NCI-H82 treated with DMSO at 0.1 percent for 48 hours (cell line): Measurements from ENCODE around the gene SMARCB1.
"Not testable (repeated sequence)": the region's sequence is repeated elsewhere in the genome, so short reads cannot be mapped to it uniquely, and the experiment has no call there.

Experiments used
- DNase-seq: peaks from one replicate; lab custom pipeline; 2025; ENCODE audit not compliant: unreplicated experiment; lab: John Stamatoyannopoulos, UW

SMARCB1 gene

GRCh38 chr22:23841736-23842445 lies 55.1 kb downstream of the SMARCB1 start:
- DNase-seq = no peak

DNA sequence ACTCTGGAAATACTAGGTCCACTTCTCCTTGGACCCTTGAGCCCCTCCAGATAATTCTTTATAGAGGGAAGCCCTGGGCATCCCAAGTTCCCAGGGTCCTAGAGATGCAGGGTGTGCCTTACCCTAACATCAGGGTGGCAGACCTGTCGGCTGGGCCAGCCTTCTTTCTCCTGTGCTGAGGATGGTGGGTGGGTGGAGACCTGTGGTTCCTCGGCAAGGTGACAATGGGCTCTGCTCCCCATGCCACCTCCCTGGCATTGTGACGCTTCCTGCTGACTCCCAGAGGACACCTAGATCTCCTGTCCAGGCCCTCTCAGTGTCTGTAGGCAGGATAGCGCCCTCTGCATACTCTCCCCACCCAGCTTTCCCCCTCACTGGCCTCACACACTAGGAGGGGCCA lies 55.8 kb downstream of the SMARCB1 start:
- DNase-seq = no peak

- DNase-seq = no peak
Observed at GRCh38 chr22:23844739-23845202, 58.0 kb downstream of the SMARCB1 start.

DNA sequence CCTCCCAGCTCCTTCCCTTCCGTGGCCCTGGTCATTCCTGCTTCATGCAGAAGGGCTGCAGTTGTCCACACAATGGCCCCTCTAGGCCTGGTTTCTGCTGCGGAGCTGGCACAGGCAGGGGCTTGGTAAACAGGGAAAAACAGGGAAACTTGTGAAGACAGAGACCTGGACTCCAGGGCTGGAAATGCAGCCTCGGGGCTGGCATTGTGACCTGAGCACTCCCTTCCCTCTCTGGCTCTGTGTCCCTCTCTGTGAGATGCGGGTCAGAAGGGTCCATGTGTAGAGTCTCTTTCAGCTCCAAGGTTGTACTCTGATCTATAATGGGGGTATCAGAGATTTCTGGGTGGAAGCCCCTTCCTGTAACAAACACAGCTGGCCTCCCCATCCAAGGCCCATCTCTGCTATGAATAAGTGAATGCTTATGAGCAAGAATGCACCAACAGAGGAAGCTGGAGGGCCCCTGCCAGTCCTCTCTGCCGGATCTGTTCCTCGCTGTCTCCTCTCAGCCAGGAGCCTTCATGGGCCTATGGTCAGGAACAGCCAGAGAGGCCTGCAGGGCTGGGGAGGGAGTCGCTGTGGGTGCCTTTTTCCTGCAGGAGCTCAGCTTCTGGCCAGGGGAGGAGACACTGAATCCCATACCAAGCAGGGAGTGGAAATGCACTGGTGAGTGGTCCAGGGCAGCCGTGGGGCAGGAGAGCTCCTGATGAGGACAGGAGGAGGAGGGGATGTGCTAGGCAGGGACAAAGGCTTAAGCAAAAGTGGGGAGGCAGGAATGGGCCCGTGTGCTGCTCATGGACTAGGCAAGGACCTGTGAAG lies 58.7 kb downstream of the SMARCB1 start:
- no peak for DNase-seq

DNA sequence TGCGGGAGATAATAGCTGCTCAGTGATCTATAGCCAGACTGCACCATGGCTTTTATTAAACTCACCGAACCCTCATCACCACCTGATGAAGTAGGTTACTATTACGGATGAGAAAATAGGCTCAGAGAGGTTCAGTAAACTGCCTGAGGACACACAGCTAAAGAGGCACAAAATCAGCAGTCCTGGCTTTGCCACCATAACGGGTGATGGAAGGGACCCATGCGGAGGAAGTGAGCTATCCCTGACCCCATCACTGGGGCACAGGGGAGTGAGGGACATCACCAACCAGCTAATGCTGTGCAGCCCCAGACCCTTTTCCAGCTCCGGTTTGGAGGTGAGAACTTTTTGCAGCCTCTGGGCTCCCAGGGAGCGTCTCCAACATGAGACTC lies 59.3 kb downstream of the SMARCB1 start:
- DNase-seq = no peak

GRCh38 chr22:23847310-23847920 lies 60.6 kb downstream of the SMARCB1 start:
- DNase-seq = no peak

GRCh38 chr22:23847991-23848864 lies 61.5 kb downstream of the SMARCB1 start:
- no peak for DNase-seq

GRCh38 chr22:23849009-23850006 lies 62.5 kb downstream of the SMARCB1 start:
- peak; percentile 39 for DNase-seq

- no peak for DNase-seq
Observed at GRCh38 chr22:23850136-23850611, 63.4 kb downstream of the SMARCB1 start.

DNA sequence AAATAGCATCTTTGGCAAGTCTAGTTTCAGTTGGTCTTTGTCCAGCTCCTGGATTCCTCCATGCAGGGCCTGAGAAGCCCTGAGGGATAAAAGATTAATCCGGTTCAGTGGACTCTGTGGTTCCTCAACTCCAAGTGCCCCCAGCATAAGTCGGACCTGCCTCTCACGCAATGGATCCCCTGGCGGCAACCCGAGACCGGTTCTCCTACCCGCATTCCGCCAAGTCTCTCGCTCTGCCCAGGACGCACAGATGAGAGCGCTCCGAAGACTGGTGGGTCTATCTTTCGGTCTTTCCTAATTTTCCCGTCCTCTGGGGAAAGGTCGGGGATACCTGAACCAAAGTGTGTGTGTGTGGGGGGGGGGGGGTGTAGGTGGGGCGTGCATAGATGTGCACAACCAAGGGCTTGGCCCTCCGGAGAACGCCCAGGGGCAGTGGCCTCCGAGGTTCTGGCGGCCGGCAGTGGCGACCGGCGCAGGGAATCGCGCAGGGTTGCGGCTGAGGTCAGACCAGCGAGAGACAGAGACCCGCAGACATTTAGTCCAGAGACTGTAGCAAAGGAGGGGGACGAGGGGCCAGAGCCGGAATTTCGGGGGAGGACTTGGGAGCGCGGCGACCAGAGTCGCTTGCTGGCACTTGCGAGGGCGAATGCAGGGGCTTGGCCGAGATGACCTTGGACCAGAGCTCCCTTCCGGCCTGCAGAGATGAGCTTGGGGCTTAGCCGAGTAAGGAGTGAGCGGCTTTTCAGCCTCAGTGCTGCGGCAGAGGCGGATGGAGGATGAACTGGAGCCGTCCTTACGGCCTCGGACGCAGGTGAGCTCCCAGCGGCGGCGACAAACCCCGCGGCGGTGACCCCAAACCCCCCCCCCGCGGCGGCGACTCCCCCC lies 70.2 kb downstream of the SMARCB1 start:
- DNase-seq = peak; percentile 29

- peak; percentile 86 for DNase-seq
Observed at GRCh38 chr22:23857606-23858483, 71.1 kb downstream of the SMARCB1 start, which contains the start of gene SLC2A11. Gene SLC2A11, plus strand, starts transcription at chr22:23857875. Its CDS starts 125 bp downstream, at chr22:23858000.

- DNase-seq = no peak
Observed at GRCh38 chr22:23858484-23858815, 71.7 kb downstream of the SMARCB1 start.

- DNase-seq = no peak
Observed at GRCh38 chr22:23859201-23859600, 72.4 kb downstream of the SMARCB1 start.

DNA sequence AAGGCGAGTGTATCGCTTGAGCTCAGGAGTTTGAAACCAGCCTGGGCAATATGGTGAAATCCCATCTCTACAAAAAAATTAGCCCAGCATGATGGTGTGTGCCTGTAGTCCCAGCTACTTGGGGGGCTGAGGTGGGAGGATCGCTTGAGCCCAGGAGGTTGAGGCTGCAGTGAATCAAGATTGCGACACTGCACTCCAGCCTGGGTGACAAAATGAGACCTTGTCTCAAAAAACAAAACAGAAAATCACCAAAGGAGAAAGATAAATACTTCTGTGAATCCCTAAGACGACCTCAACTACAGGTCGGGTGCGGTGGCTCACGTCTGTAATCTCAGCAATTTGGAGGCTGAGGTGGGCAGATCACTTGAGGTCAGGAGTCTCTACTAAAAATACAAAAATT lies 73.4 kb downstream of the SMARCB1 start:
- not testable (repeated sequence) for DNase-seq

DNA sequence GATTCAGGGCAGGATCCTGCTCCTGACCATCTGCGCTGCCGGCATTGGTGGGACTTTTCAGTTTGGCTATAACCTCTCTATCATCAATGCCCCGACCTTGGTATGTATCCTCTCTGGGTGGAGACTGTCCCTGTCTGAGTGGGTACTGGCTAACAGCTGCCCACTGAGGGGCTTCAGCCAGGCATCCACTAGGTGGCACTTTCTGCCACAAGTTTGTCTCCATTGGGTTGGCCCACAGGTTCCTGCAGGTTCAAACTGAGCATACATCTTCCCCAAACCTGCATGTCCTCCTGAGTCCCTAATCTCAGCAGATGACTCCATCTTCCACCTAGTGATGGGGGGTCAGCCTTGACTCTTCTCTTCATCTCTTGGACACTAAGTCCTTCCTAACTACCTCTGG lies 75.3 kb downstream of the SMARCB1 start:
- DNase-seq = no peak

GRCh38 chr22:23864499-23865154 lies 77.9 kb downstream of the SMARCB1 start:
- DNase-seq = not testable (repeated sequence)

- no peak for DNase-seq
Observed at GRCh38 chr22:23868580-23868979, 81.8 kb downstream of the SMARCB1 start.
